A549 (cell line): Measurements from ENCODE around the gene PCSK6. TPM values are rescaled to one million over a fixed set of nuclear protein-coding genes. Genes with fewer than 3 reads are reported as not detected.
"Not testable (repeated sequence)": the region's sequence is repeated elsewhere in the genome, so short reads cannot be mapped to it uniquely, and the experiment has no call there.

ENCODE experiments used
- ATAC-seq, 2 experiments: fragments of 200-7000 bp in 1 of 2; fragments of >200 bp in 1 of 2; cut with Nextera tagmentation in 1 of 2; cut with Tn5 transposase in 1 of 2; 3 replicates each; pipeline versions ENCODE4 v1.8.0 to v1.9.1; 2018 to 2020; ENCODE audit warnings: mild to moderate bottlenecking in 1 of 2, moderate library complexity in 1 of 2
- CTCF ChIA-PET: fragments of 300-600 bp; sonication (Branson Sonifier 250); formaldehyde crosslinking; extraction: SDS; loops from one replicate; lab custom pipeline; 2021; ENCODE audit warnings: antibody characterized with exemption, inconsistent platforms; lab: Yijun Ruan, JAX
- POLR2A ChIA-PET: fragments of 350-600 bp; formaldehyde crosslinking; extraction: SDS; loops from one replicate; lab custom pipeline; 2021; ENCODE audit warnings: antibody characterized with exemption, inconsistent platforms; lab: Yijun Ruan, JAX
- DNase-seq, 2 experiments: peaks; one replicate each; pipeline versions ENCODE4 v3.0.0 to v3.0.0-alpha.2; 2011 to 2016; ENCODE audit warnings: low read depth in 1 of 2, low spot score in 1 of 2
- FAIRE-seq: peaks from 2 replicates; lab custom pipeline; 2011; peaks lifted over from hg19 to GRCh38; lab: Jason Lieb, UNC
- H3K27ac ChIP-seq, 2 experiments: fragments of >200 bp; sonication (Bioruptor Twin); formaldehyde crosslinking; 3 replicates each; pipeline ENCODE4 v1.5.1; 2016 to 2017
- H3K4me1 ChIP-seq: fragments of >200 bp; sonication (Bioruptor Twin); formaldehyde crosslinking; 3 replicates; pipeline ENCODE4 v1.6.1; 2016
- H3K4me2 ChIP-seq: fragments of >200 bp; sonication (Bioruptor Twin); formaldehyde crosslinking; 3 replicates; pipeline ENCODE4 v1.6.1; 2016
- H3K4me3 ChIP-seq: fragments of >200 bp; sonication (Bioruptor Twin); formaldehyde crosslinking; 3 replicates; pipeline ENCODE4 v1.5.1; 2016
- H3K9me3 ChIP-seq: fragments of >200 bp; sonication (Bioruptor Twin); formaldehyde crosslinking; 3 replicates; pipeline ENCODE4 v1.6.1; 2016
- CBX8 ChIP-seq: fragments of 200-600 bp; sonication (generic); IDR thresholded peaks from 2 replicates; pipeline ENCODE4 v1.6.1; 2016
- CTCF ChIP-seq: fragments of >200 bp; sonication (Bioruptor Twin); formaldehyde crosslinking; IDR thresholded peaks from 3 replicates; pipeline ENCODE4 v1.5.1; 2016
- EP300 ChIP-seq, 2 experiments: fragments of >200 bp; sonication (Bioruptor Twin); formaldehyde crosslinking; IDR thresholded peaks; 2 replicates in 1 of 2; 3 replicates in 1 of 2; pipeline ENCODE4 v1.6.1; 2016 to 2017
- FOSL2 ChIP-seq, 2 experiments: fragments of 450-650 bp in 1 of 2; fragments of >200 bp in 1 of 2; sonication (Bioruptor Twin) in 1 of 2; formaldehyde crosslinking; IDR thresholded peaks; 2 replicates each; pipeline versions ENCODE4 v1.5.0 to v1.6.1; 2016 to 2020; ENCODE audit warnings: mild to moderate bottlenecking in 1 of 2, moderate library complexity in 1 of 2
- FOXS1 ChIP-seq: fragments of 250-450 bp; sonication (Bioruptor Pico); IDR thresholded peaks from 2 replicates; pipeline ENCODE4 v1.5.0; 2020; ENCODE audit warnings: mild to moderate bottlenecking, moderate library complexity
- GATA3 ChIP-seq: IDR thresholded peaks from 2 replicates; pipeline ENCODE4 v1.6.1; 2012; ENCODE audit warnings: borderline replicate concordance
- HEYL ChIP-seq: fragments of 250-450 bp; sonication (Bioruptor Pico); IDR thresholded peaks from 2 replicates; pipeline ENCODE4 v1.8.0; 2021; ENCODE audit warnings: mild to moderate bottlenecking, moderate library complexity
- HOXB5 ChIP-seq: fragments of 250-450 bp; sonication (Bioruptor Pico); IDR thresholded peaks from 2 replicates; pipeline ENCODE4 v1.5.0; 2020; ENCODE audit warnings: mild to moderate bottlenecking, moderate library complexity
- JUN ChIP-seq, 2 experiments: fragments of >200 bp; sonication (Bioruptor Twin); formaldehyde crosslinking; IDR thresholded peaks; 2 replicates in 1 of 2; 3 replicates in 1 of 2; pipeline ENCODE4 v1.6.1; 2016 to 2017
- JUNB ChIP-seq: fragments of >200 bp; sonication (Bioruptor Twin); formaldehyde crosslinking; IDR thresholded peaks from 2 replicates; pipeline ENCODE4 v1.6.1; 2016
- KDM5A ChIP-seq: fragments of 200-600 bp; sonication (generic); IDR thresholded peaks from 2 replicates; pipeline ENCODE4 v1.6.1; 2016; ENCODE audit warnings: antibody characterized with exemption, mild to moderate bottlenecking
- MAFK ChIP-seq: fragments of 450-650 bp; IDR thresholded peaks from 2 replicates; pipeline ENCODE4 v1.6.1; 2014; ENCODE audit not compliant: partially characterized antibody
- MAZ ChIP-seq: fragments of 150-350 bp; IDR thresholded peaks from 2 replicates; pipeline ENCODE4 v1.6.1; 2014; ENCODE audit warnings: antibody characterized with exemption, low read depth, low read length, borderline replicate concordance
- NFE2L2 ChIP-seq: fragments of 150-350 bp; conservative IDR thresholded peaks from 2 replicates; pipeline ENCODE4 v1.6.1; 2014; ENCODE audit warnings: low read length
- NR3C1 ChIP-seq: fragments of >200 bp; sonication (Bioruptor Twin); formaldehyde crosslinking; IDR thresholded peaks from 3 replicates; pipeline ENCODE4 v1.6.1; 2017
- RARB ChIP-seq: fragments of 250-450 bp; sonication (Bioruptor Pico); IDR thresholded peaks from 2 replicates; pipeline ENCODE4 v1.8.0; 2021; ENCODE audit warnings: mild to moderate bottlenecking, moderate library complexity
- RCOR1 ChIP-seq: fragments of 150-350 bp; IDR thresholded peaks from 2 replicates; pipeline ENCODE4 v1.6.1; 2014; ENCODE audit warnings: antibody characterized with exemption, low read length, low read depth
- RNF2 ChIP-seq: fragments of 200-600 bp; sonication (generic); IDR thresholded peaks from 2 replicates; pipeline ENCODE4 v1.6.1; 2016; ENCODE audit warnings: low read depth, mild to moderate bottlenecking, antibody characterized with exemption, moderate library complexity, borderline replicate concordance
- TP53 ChIP-seq: fragments of 250-450 bp; sonication (Bioruptor Pico); IDR thresholded peaks from 2 replicates; pipeline ENCODE4 v1.5.0; 2021; ENCODE audit warnings: mild to moderate bottlenecking, moderate library complexity
- USF2 ChIP-seq: fragments of 450-650 bp; IDR thresholded peaks from 2 replicates; pipeline ENCODE4 v1.6.1; 2014; ENCODE audit warnings: antibody characterized with exemption
- ZC3H11A ChIP-seq: fragments of 450-650 bp; IDR thresholded peaks from 2 replicates; pipeline ENCODE4 v1.6.1; 2014; ENCODE audit warnings: antibody characterized with exemption, mild to moderate bottlenecking
- WGBS: methylation state at CpG from one replicate; pipeline ENCODE4 v1.1.6; 2017; ENCODE audit errors: missing lambda C conversion rate; 5-methylcytosine and 5-hydroxymethylcytosine counted together
- polyA plus RNA-seq, 4 experiments: library from polyadenylated mRNA; depleted of rRNA in 3 of 4; stranded (reverse); fragments of >200 nt; fragmentation: RNase III in 1 of 4; extraction: RNeasy Plus Mini Kit Qiagen cat#74134 plus additional on column Dnase treatment in 1 of 4; gene quantifications; 2 replicates in 3 of 4; 3 replicates in 1 of 4; pipeline ENCODE4 v1.2.3, GENCODE V29; 2011 to 2017
- TF ChIP-seq, protein P1 (sequence below): IDR thresholded peaks from 2 replicates; pipeline ENCODE4 v1.6.1; 2012
- TF ChIP-seq, protein P2 (sequence below): fragments of 250-450 bp; sonication (Bioruptor Pico); IDR thresholded peaks from 2 replicates; pipeline ENCODE4 v1.5.0; 2021; ENCODE audit warnings: mild to moderate bottlenecking, moderate library complexity, borderline replicate concordance

PCSK6 gene
- polyA plus RNA-seq, 2 of the 4 experiments (the other 2 are of a cell fraction): 10.0 to 15.2 TPM

DNA sequence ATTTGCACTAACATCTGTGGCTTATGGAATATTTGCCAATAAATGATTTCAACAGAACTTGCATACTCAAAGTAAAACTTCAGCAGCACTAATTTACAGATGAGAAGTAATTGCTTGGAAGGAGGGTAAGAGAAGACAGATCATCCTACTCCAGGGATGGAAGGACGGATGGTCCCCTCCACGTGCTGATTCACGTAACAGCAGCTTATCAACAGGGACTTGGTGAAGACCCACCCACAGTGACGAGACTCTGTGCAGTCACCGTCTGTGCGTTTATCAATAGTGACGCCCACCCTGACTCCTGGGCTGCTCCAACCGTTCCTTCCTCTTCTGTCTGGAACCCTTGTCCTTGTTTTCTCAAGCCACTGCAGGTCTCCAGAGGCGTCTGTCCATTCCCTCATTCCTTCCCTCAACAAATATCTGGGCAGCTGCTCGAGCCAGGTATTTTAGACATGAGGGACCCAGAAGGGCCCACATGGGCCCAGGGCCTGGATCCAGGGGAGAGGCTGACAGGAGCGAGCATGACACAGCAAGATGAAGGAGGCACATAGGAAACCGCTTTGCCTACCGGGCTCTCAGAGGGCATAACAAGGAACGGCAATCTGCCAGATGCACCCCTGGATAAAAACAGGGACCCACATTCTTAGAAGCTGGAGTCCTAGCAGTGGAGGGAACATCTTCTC is 33.3 kb downstream of the PCSK6 start:
- no peak for ATAC-seq
- POLR2A ChIA-PET: no interaction called here

GRCh38 chr15:101455291-101456025 is 34.0 kb downstream of the PCSK6 start:
- TF ChIP-seq RARB (no peak), CTCF (no peak), USF2 (no peak)
- no peaks in the 10 kb centered on the region for H3K9me3 ChIP-seq
- H3K27ac ChIP-seq: no peak overlapping the region
- H3K4me1 ChIP-seq: 0 out of 3 replicates have a peak, but pooled peaks cover 5% of the 10 kb centered on the region
- no peak overlapping the region for H3K4me3 ChIP-seq
- ChIA-PET CTCF (interaction anchor here (1.6 to 3.5 kb wide), 2 partner anchors 46 to 187 kb away, joined by 6 to 13 read pairs; no protein-coding TSS in a partner anchor), POLR2A (no interaction called here)
- FAIRE-seq (no peak), DNase-seq (no peak), ATAC-seq (no peak; a peak in 1 of 6 replicates)
- no peak overlapping the region for H3K4me2 ChIP-seq
- 84% methylated on average over 11 of the region's 11 CpGs for WGBS

More for the DNA sequence above, 33.3 kb downstream of the PCSK6 start:
- H3K4me2 ChIP-seq: no peak overlapping the region
- H3K4me3 ChIP-seq: no peak overlapping the region
- WGBS: 87% methylated on average over 14 of the region's 14 CpGs
- no peak for DNase-seq
- TF ChIP-seq KDM5A (no peak), NR3C1 (no peak), GATA3 (no peak), ZC3H11A (no peak), FOXS1 (no peak)
- TF ChIP-seq, all 56 proteins: peak for 0
- no peak for FAIRE-seq
- CTCF ChIA-PET: interaction anchor here (1.6 to 3.5 kb wide), 2 partner anchors 46 to 186 kb away, joined by 6 to 13 read pairs; no protein-coding TSS in a partner anchor
- Histone ChIP-seq H3K9me3 (no peaks in the 10 kb centered on the region), H3K27ac (no peak overlapping the region), H3K4me1 (0 out of 3 replicates have a peak, but pooled peaks cover 5% of the 10 kb centered on the region)

GRCh38 chr15:101454781-101455180 is 34.7 kb downstream of the PCSK6 start:
- ATAC-seq, FAIRE-seq, H3K27ac ChIP-seq, H3K4me2 ChIP-seq, POLR2A ChIA-PET, DNase-seq, H3K4me3 ChIP-seq, H3K9me3 ChIP-seq, H3K4me1 ChIP-seq: not testable (repeated sequence)
- 85% methylated on average over 5 of the region's 5 CpGs for WGBS
- CTCF ChIA-PET: interaction anchor here (3.5 kb wide), 1 partner anchor 47 kb away, joined by 13 read pairs; no protein-coding TSS in a partner anchor

DNA sequence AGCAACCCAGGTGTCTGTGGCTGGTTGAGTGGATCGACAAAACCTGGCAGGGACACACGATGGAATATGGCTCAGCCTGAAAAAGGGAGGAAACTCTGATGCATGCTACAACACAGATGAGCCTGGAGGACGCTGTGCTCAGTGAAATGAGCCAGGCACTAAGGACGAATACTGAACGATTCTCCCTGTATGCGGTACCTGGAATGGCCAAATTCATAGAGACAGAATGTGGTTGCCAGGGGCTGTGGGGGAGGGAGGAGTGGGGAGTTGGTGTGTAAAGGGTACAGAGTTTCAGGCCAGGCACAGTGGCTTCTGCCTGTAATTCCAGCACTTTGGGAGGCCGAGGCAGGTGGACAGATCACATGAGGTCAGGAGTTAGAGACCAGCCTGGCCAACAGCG is 35.1 kb downstream of the PCSK6 start:
- CTCF ChIA-PET: interaction anchor here (3.5 kb wide), 1 partner anchor 47 kb away, joined by 13 read pairs; no protein-coding TSS in a partner anchor
- 0 out of 3 replicates have a peak, but pooled peaks cover 5% of the 10 kb centered on the region for H3K4me1 ChIP-seq
- TF ChIP-seq TP53 (CRISPR knock-in tag) (no peak), FOSL2 (IDR thresholded peaks at IDR 0.05) (no peak), FOSL2 (CRISPR knock-in tag; IDR thresholded peaks at IDR 0.05) (no peak), USF2 (no peak), MAZ (no peak), HOXB5 (no peak), JUNB (no peak), RCOR1 (no peak), RNF2 (no peak), MAFK (no peak), HEYL (CRISPR knock-in tag) (no peak), EP300 (IDR thresholded peaks at IDR 0.05) (no peak), ZC3H11A (no peak), JUN (IDR thresholded peaks at IDR 0.05) (no peak), NFE2L2 (no peak), CBX8 (no peak)
- TF ChIP-seq, protein P1, sequence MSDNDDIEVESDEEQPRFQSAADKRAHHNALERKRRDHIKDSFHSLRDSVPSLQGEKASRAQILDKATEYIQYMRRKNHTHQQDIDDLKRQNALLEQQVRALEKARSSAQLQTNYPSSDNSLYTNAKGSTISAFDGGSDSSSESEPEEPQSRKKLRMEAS: no peak
- TF ChIP-seq, protein P2, sequence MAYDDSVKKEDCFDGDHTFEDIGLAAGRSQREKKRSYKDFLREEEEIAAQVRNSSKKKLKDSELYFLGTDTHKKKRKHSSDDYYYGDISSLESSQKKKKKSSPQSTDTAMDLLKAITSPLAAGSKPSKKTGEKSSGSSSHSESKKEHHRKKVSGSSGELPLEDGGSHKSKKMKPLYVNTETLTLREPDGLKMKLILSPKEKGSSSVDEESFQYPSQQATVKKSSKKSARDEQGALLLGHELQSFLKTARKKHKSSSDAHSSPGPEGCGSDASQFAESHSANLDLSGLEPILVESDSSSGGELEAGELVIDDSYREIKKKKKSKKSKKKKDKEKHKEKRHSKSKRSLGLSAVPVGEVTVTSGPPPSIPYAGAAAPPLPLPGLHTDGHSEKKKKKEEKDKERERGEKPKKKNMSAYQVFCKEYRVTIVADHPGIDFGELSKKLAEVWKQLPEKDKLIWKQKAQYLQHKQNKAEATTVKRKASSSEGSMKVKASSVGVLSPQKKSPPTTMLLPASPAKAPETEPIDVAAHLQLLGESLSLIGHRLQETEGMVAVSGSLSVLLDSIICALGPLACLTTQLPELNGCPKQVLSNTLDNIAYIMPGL: no peak
- TF ChIP-seq, all 56 proteins: peak for 0

More for the DNA sequence above, 35.1 kb downstream of the PCSK6 start:
- Histone ChIP-seq H3K9me3 (no peaks in the 10 kb centered on the region), H3K4me3 (no peak overlapping the region), H3K4me2 (no peak overlapping the region), H3K27ac (no peak overlapping the region)
- FAIRE-seq: no peak
- POLR2A ChIA-PET: no interaction called here
- ATAC-seq: no peak
- 89% methylated on average over 8 of the region's 8 CpGs for WGBS
- DNase-seq: no peak
